GM23338 (cell line): ENCODE data around the gene ASIC3.

ENCODE experiments used
- EZH2 ChIP-seq: fragments of 200-600 bp; sonication (generic); IDR thresholded peaks from one replicate; pipeline ENCODE4 v1.8.0; 2017; ENCODE audit warnings: antibody characterized with exemption, mild to moderate bottlenecking, low read depth; ENCODE audit not compliant: unreplicated experiment
- EZH2phosphoT487 ChIP-seq: fragments of 200-600 bp; sonication (generic); IDR thresholded peaks from one replicate; pipeline ENCODE4 v1.8.1; 2018; ENCODE audit warnings: antibody characterized with exemption; ENCODE audit not compliant: unreplicated experiment
- POLR2AphosphoS5 ChIP-seq: IDR thresholded peaks from 2 replicates; pipeline ENCODE4 v1.6.1; 2016; ENCODE audit warnings: antibody characterized with exemption, low read depth
- TF ChIP-seq, protein P1 (sequence below), 2 experiments: fragments of 200-600 bp in 1 of 2; sonication (generic) in 1 of 2; conservative IDR thresholded peaks; 2 replicates each; pipeline versions ENCODE4 v1.5.1 to v1.6.1; 2016 to 2017; ENCODE audit warnings: antibody characterized with exemption in 2 of 2, low read depth in 2 of 2, mild to moderate bottlenecking in 2 of 2, moderate library complexity in 1 of 2
- TF ChIP-seq, protein P2 (sequence below): IDR thresholded peaks from 2 replicates; pipeline ENCODE4 v1.6.1; 2016; ENCODE audit warnings: antibody characterized with exemption
- TF ChIP-seq, protein P3 (sequence below): IDR thresholded peaks from one replicate; pipeline ENCODE4 v1.6.1; 2018; ENCODE audit warnings: antibody characterized with exemption; ENCODE audit not compliant: unreplicated experiment

DNA sequence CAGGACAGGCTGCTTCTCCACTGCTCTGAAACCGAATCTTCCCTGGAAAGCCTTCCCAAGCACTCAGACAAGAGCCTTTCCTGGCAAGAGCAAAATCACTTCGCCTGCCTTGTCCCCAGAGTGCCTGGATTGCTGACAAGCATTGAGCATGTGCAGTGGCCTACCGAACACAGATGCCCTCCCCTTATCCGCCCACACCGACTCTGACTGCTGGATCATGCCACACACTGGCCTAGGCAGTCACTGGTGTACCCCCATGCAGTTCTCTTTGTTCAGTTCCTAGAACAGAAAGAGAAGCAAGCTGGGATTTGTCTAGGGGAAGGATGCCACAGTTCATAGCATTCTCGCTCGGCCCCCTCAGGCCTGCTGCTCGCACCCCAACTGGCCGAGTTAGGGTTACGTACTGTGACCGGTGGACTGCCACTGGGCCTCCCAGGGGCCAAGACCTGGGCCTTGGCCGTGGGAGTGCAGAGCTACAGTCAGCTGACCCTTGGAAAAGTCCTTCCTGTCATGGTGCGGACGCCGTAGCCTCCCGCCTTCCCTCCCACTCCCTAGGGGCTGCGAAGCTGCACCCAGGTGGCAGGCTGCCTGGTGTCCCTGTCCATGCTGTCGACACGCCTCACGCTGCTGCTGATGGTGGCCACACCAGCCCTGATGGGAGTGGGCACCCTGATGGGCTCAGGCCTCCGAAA lies 13.2 kb upstream of the ASIC3 start:
- TF ChIP-seq, protein P1, sequence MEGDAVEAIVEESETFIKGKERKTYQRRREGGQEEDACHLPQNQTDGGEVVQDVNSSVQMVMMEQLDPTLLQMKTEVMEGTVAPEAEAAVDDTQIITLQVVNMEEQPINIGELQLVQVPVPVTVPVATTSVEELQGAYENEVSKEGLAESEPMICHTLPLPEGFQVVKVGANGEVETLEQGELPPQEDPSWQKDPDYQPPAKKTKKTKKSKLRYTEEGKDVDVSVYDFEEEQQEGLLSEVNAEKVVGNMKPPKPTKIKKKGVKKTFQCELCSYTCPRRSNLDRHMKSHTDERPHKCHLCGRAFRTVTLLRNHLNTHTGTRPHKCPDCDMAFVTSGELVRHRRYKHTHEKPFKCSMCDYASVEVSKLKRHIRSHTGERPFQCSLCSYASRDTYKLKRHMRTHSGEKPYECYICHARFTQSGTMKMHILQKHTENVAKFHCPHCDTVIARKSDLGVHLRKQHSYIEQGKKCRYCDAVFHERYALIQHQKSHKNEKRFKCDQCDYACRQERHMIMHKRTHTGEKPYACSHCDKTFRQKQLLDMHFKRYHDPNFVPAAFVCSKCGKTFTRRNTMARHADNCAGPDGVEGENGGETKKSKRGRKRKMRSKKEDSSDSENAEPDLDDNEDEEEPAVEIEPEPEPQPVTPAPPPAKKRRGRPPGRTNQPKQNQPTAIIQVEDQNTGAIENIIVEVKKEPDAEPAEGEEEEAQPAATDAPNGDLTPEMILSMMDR (conservative IDR thresholded peaks at IDR 0.05; ENCODE audit: low read depth in 2 of 2) = no peak
- TF ChIP-seq POLR2AphosphoS5 (no peak), EZH2phosphoT487 (no peak), EZH2 (no peak)
- TF ChIP-seq, protein P2, sequence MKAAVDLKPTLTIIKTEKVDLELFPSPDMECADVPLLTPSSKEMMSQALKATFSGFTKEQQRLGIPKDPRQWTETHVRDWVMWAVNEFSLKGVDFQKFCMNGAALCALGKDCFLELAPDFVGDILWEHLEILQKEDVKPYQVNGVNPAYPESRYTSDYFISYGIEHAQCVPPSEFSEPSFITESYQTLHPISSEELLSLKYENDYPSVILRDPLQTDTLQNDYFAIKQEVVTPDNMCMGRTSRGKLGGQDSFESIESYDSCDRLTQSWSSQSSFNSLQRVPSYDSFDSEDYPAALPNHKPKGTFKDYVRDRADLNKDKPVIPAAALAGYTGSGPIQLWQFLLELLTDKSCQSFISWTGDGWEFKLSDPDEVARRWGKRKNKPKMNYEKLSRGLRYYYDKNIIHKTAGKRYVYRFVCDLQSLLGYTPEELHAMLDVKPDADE = no peak
- TF ChIP-seq, protein P3, sequence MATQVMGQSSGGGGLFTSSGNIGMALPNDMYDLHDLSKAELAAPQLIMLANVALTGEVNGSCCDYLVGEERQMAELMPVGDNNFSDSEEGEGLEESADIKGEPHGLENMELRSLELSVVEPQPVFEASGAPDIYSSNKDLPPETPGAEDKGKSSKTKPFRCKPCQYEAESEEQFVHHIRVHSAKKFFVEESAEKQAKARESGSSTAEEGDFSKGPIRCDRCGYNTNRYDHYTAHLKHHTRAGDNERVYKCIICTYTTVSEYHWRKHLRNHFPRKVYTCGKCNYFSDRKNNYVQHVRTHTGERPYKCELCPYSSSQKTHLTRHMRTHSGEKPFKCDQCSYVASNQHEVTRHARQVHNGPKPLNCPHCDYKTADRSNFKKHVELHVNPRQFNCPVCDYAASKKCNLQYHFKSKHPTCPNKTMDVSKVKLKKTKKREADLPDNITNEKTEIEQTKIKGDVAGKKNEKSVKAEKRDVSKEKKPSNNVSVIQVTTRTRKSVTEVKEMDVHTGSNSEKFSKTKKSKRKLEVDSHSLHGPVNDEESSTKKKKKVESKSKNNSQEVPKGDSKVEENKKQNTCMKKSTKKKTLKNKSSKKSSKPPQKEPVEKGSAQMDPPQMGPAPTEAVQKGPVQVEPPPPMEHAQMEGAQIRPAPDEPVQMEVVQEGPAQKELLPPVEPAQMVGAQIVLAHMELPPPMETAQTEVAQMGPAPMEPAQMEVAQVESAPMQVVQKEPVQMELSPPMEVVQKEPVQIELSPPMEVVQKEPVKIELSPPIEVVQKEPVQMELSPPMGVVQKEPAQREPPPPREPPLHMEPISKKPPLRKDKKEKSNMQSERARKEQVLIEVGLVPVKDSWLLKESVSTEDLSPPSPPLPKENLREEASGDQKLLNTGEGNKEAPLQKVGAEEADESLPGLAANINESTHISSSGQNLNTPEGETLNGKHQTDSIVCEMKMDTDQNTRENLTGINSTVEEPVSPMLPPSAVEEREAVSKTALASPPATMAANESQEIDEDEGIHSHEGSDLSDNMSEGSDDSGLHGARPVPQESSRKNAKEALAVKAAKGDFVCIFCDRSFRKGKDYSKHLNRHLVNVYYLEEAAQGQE = no peak
